ENCODE data around the gene CD58. TPM values are rescaled to one million over a fixed set of nuclear protein-coding genes. Genes with fewer than 3 reads are reported as not detected.

The CD58 gene
- total RNA-seq, 1 experiment from 2014 or later: 18.9 TPM

- Mint-ChIP-seq H3K36me3 (ENCODE audit: insufficient read depth, unreplicated experiment) (peaks cover 21% of the 10 kb centered on the region), H3K4me1 (ENCODE audit: low read depth, unreplicated experiment) (peaks cover 18% of the 10 kb centered on the region), H3K27ac (ENCODE audit: unreplicated experiment) (peak overlapping the region; percentile 5), H3K4me3 (ENCODE audit: low read depth, unreplicated experiment) (no peak overlapping the region), H3K9me3 (ENCODE audit: low read depth, unreplicated experiment) (peaks cover 3% of the 10 kb centered on the region), H3K27me3 (ENCODE audit: unreplicated experiment) (no peaks in the 10 kb centered on the region)
- CTCF ChIA-PET: no interaction called here
- TF ChIP-seq CTCF (IDR thresholded peaks at IDR 0.05; ENCODE audit: unreplicated experiment): no peak
- no peak for DNase-seq
- no TSS peak for BruUV-seq (replicated peaks)
- intact Hi-C loops (cut with micrococcal nuclease; ENCODE audit: unreplicated experiment): no loop called here
These were observed 37.4 kb downstream of the CD58 start for GRCh38 chr1:116533429-116533820.

- H3K36me3 Mint-ChIP-seq (ENCODE audit: insufficient read depth, unreplicated experiment): peaks cover 21% of the 10 kb centered on the region
- CTCF ChIA-PET: no interaction called here
- H3K9me3 Mint-ChIP-seq (ENCODE audit: low read depth, unreplicated experiment): peaks cover 3% of the 10 kb centered on the region
- no peak overlapping the region for H3K4me3 Mint-ChIP-seq (ENCODE audit: low read depth, unreplicated experiment)
- peak overlapping the region; percentile 5 for H3K27ac Mint-ChIP-seq (ENCODE audit: unreplicated experiment)
- DNase-seq: no peak
- intact Hi-C loops (cut with micrococcal nuclease; ENCODE audit: unreplicated experiment): no loop called here
- no peak for TF ChIP-seq CTCF (IDR thresholded peaks at IDR 0.05; ENCODE audit: unreplicated experiment)
- H3K4me1 Mint-ChIP-seq (ENCODE audit: low read depth, unreplicated experiment): peaks cover 12% of the 10 kb centered on the region
- no peaks in the 10 kb centered on the region for H3K27me3 Mint-ChIP-seq (ENCODE audit: unreplicated experiment)
- BruUV-seq (replicated peaks): no TSS peak
These were observed 38.0 kb downstream of the CD58 start for GRCh38 chr1:116532671-116533428.

GRCh38 chr1:116531917-116532316, 38.9 kb downstream of the CD58 start:
- Mint-ChIP-seq H3K27ac (ENCODE audit: unreplicated experiment) (no peak overlapping the region), H3K9me3 (ENCODE audit: low read depth, unreplicated experiment) (peaks cover 3% of the 10 kb centered on the region), H3K36me3 (ENCODE audit: insufficient read depth, unreplicated experiment) (peaks cover 21% of the 10 kb centered on the region), H3K4me3 (ENCODE audit: low read depth, unreplicated experiment) (no peak overlapping the region), H3K27me3 (ENCODE audit: unreplicated experiment) (no peaks in the 10 kb centered on the region), H3K4me1 (ENCODE audit: low read depth, unreplicated experiment) (peaks cover 10% of the 10 kb centered on the region)
- DNase-seq: no peak
- CTCF ChIA-PET: no interaction called here
- TF ChIP-seq CTCF (IDR thresholded peaks at IDR 0.05; ENCODE audit: unreplicated experiment): no peak
- intact Hi-C loops (cut with micrococcal nuclease; ENCODE audit: unreplicated experiment): no loop called here
- no TSS peak for BruUV-seq (replicated peaks)

- no peak for TF ChIP-seq CTCF (IDR thresholded peaks at IDR 0.05; ENCODE audit: unreplicated experiment)
- peaks cover 21% of the 10 kb centered on the region for H3K36me3 Mint-ChIP-seq (ENCODE audit: insufficient read depth, unreplicated experiment)
- no TSS peak for BruUV-seq (replicated peaks)
- intact Hi-C loops (cut with micrococcal nuclease; ENCODE audit: unreplicated experiment): no loop called here
- H3K27me3 Mint-ChIP-seq (ENCODE audit: unreplicated experiment): no peaks in the 10 kb centered on the region
- H3K9me3 Mint-ChIP-seq (ENCODE audit: low read depth, unreplicated experiment): peaks cover 5% of the 10 kb centered on the region
- CTCF ChIA-PET: no interaction called here
- no peak overlapping the region for H3K4me3 Mint-ChIP-seq (ENCODE audit: low read depth, unreplicated experiment)
- no peak overlapping the region for H3K27ac Mint-ChIP-seq (ENCODE audit: unreplicated experiment)
- DNase-seq: no peak
- peaks cover 10% of the 10 kb centered on the region for H3K4me1 Mint-ChIP-seq (ENCODE audit: low read depth, unreplicated experiment)
These were observed 41.1 kb downstream of the CD58 start for GRCh38 chr1:116529681-116530080.

All from Calu3 (cell line).